ENCODE data around the gene CEP19.

Gene CEP19

GRCh38 chr3:196666001-196666867 lies 45.8 kb downstream of the CEP19 start:
- no peak for DNase-seq (ENCODE audit: low read depth)

- DNase-seq (ENCODE audit: low read depth), result no peak
Measured at GRCh38 chr3:196662711-196663571, 49.1 kb downstream of the CEP19 start.

GRCh38 chr3:196662033-196662432 lies 50.0 kb downstream of the CEP19 start:
- DNase-seq (ENCODE audit: low read depth), result no peak

- no peak for DNase-seq (ENCODE audit: low read depth)
Measured at GRCh38 chr3:196661400-196661799, 50.6 kb downstream of the CEP19 start.

GRCh38 chr3:196660381-196661166 lies 51.5 kb downstream of the CEP19 start:
- no peak for DNase-seq (ENCODE audit: low read depth)

- DNase-seq (ENCODE audit: low read depth), result no peak
Measured at GRCh38 chr3:196659901-196660351, 52.1 kb downstream of the CEP19 start.
